ENCODE measurements around the gene ATP13A5. TPM values are rescaled to one million over a fixed set of nuclear protein-coding genes. Genes with fewer than 3 reads are reported as not detected.

The ATP13A5 gene, protein sequence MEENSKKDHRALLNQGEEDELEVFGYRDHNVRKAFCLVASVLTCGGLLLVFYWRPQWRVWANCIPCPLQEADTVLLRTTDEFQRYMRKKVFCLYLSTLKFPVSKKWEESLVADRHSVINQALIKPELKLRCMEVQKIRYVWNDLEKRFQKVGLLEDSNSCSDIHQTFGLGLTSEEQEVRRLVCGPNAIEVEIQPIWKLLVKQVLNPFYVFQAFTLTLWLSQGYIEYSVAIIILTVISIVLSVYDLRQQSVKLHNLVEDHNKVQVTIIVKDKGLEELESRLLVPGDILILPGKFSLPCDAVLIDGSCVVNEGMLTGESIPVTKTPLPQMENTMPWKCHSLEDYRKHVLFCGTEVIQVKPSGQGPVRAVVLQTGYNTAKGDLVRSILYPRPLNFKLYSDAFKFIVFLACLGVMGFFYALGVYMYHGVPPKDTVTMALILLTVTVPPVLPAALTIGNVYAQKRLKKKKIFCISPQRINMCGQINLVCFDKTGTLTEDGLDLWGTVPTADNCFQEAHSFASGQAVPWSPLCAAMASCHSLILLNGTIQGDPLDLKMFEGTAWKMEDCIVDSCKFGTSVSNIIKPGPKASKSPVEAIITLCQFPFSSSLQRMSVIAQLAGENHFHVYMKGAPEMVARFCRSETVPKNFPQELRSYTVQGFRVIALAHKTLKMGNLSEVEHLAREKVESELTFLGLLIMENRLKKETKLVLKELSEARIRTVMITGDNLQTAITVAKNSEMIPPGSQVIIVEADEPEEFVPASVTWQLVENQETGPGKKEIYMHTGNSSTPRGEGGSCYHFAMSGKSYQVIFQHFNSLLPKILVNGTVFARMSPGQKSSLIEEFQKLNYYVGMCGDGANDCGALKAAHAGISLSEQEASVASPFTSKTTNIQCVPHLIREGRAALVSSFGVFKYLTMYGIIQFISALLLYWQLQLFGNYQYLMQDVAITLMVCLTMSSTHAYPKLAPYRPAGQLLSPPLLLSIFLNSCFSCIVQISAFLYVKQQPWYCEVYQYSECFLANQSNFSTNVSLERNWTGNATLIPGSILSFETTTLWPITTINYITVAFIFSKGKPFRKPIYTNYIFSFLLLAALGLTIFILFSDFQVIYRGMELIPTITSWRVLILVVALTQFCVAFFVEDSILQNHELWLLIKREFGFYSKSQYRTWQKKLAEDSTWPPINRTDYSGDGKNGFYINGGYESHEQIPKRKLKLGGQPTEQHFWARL
- not detected for polyA plus RNA-seq (2012; ENCODE audit: insufficient read depth, insufficient read length, low read depth)

DNA sequence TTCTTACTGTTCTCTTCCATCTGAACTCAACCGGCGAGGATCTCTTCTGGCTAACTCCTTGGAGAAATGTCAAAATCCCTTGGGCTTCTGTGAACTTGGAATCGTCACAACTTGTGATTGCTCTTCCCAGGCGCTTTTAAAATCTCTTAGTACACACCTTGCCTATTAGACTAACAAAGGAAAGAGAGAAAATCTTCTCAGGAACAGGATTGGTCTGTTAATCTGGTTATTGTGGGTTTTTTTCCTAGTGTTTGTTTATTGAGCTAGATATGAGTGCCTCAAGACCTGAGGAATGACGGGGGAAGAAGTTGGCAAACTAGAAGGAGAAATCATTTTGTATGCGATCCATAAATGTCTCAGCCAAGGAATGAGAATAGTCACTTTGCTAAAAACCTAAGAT lies at the start of gene ATP13A5:
Gene ATP13A5, minus strand, starts transcription at position 48 of the 400 bp plus-strand sequence. Its CDS starts 28 bp downstream, at position 20.
- H3K4me3 ChIP-seq (ENCODE audit: low read depth, low read length): no peak within 1 kb of the TSS
- H3K36me3 ChIP-seq: no peaks in the 10 kb centered on the region
- H3K4me1 ChIP-seq: no peaks in the 10 kb centered on the region
- TF ChIP-seq, protein P1, sequence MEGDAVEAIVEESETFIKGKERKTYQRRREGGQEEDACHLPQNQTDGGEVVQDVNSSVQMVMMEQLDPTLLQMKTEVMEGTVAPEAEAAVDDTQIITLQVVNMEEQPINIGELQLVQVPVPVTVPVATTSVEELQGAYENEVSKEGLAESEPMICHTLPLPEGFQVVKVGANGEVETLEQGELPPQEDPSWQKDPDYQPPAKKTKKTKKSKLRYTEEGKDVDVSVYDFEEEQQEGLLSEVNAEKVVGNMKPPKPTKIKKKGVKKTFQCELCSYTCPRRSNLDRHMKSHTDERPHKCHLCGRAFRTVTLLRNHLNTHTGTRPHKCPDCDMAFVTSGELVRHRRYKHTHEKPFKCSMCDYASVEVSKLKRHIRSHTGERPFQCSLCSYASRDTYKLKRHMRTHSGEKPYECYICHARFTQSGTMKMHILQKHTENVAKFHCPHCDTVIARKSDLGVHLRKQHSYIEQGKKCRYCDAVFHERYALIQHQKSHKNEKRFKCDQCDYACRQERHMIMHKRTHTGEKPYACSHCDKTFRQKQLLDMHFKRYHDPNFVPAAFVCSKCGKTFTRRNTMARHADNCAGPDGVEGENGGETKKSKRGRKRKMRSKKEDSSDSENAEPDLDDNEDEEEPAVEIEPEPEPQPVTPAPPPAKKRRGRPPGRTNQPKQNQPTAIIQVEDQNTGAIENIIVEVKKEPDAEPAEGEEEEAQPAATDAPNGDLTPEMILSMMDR (IDR thresholded peaks at IDR 0.05; ENCODE audit: low read depth, low read length): no peak
- no peaks in the 10 kb centered on the region for H3K9me3 ChIP-seq
- no peak for DNase-seq
- H3K27me3 ChIP-seq: peaks cover 16% of the 10 kb centered on the region

DNA sequence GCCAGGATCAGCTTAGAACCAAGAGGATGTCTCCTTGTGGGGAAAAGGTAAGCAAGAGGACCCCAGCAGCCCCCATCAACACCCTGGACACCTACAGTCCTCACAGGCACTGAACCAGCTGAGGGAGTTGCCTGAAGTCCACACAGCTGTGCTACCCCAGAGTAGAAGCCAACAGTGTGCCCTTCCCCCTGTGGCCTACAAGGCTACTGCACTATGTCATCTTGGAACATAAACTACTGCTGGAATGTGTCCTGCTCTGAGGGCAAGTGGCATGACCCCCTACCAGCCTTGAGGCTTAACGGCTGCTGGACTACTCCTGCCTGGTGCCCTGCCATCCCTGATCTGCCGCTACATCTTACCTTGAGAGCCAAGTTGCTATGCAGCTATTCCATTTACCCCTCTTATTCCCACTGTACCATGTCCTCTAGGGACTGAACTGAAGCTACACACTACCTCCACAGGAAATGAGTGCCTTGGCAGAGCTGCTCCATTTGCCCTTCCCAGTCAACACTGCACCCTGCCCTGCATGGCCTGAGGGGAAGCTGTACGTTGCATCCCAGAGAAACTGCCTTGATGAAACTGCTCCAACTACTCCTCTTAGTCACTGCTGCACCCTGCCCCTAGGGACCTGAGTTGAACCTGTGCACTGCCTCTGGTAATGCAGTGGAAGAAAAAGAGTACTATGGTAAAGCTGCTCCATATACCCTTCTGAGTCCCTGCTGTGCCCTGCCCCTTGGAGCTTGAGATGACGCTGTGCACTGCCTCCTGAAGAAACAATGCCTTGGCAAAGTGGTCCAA lies 40.2 kb upstream of the ATP13A5 start:
- DNase-seq: no peak
- Histone ChIP-seq H3K36me3 (no peaks in the 10 kb centered on the region), H3K4me1 (no peaks in the 10 kb centered on the region), H3K27me3 (no peaks in the 10 kb centered on the region), H3K4me3 (ENCODE audit: low read depth, low read length) (no peak overlapping the region), H3K9me3 (no peaks in the 10 kb centered on the region)
- TF ChIP-seq, protein P1 (IDR thresholded peaks at IDR 0.05; ENCODE audit: low read depth, low read length): no peak

DNA sequence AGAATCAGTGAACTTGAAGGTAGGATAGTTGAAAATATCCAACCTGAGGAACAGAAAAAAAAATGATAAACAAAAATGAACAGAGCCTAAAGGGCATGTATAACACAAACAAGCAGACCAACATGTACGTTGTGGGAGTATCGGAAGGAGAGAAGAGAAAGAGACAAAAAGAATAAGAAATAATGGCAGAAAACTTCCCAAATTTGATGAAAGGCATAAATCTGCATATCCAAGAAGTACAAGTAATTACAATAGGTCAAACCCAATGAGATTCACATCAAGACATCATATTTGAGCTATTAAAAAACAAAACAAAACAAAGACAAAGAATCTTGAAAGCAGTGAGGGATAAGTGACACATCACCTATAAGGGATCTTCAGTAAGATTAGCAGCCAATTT lies 38.1 kb upstream of the ATP13A5 start:
- no peaks in the 10 kb centered on the region for H3K27me3 ChIP-seq
- H3K4me1 ChIP-seq: no peaks in the 10 kb centered on the region
- H3K36me3 ChIP-seq: no peaks in the 10 kb centered on the region
- H3K4me3 ChIP-seq (ENCODE audit: low read depth, low read length): no peak overlapping the region
- DNase-seq: no peak
- TF ChIP-seq, protein P1 (IDR thresholded peaks at IDR 0.05; ENCODE audit: low read depth, low read length): no peak
- no peaks in the 10 kb centered on the region for H3K9me3 ChIP-seq

DNA sequence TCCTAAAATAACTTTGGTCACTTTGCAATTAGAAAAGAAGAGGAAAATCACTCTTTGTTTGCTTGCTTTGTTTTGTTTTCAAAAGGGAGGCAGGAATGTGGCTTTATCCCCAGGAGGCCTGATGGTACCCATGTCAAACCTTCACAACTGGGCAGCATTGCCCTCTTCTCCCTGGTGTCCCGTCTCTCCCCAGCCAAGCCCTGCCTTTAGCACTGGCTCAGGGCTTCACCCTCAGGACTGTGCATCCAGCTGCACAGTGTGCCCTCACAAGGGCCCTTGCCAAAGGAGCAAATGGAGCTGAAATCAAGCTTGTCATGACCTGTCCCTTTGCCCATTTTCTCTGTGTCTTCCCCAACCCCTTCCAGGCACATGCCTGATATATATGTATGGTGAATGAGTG lies 29.1 kb upstream of the ATP13A5 start:
- no peak for DNase-seq
- Histone ChIP-seq H3K36me3 (no peaks in the 10 kb centered on the region), H3K4me3 (ENCODE audit: low read depth, low read length) (no peak overlapping the region), H3K9me3 (no peaks in the 10 kb centered on the region), H3K27me3 (peaks cover 8% of the 10 kb centered on the region; the same call in 1 of the 2 replicates), H3K4me1 (no peaks in the 10 kb centered on the region)
- TF ChIP-seq, protein P1 (IDR thresholded peaks at IDR 0.05; ENCODE audit: low read depth, low read length): no peak

DNA sequence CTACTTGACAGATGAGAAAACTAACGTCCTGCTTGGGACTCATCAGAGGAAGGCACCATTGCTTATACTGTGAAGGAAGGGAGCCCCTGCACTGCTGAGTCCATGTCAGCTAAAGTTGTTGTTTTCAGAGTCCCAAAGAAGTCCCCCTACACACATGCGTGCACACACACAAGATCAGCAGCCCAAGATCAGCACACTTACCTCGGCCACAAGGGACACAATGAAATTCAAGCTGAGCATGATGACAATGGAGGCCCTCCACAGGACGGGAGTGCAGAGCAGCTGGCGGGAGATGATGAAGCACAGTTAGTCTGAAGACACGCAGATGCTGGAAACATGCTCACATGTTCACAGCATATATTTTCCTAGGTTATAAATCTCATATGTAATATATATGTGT lies 28.6 kb upstream of the ATP13A5 start:
- no peak for DNase-seq
- TF ChIP-seq, protein P1 (IDR thresholded peaks at IDR 0.05; ENCODE audit: low read depth, low read length): no peak
- no peak overlapping the region for H3K4me3 ChIP-seq (ENCODE audit: low read depth, low read length)

More for the DNA sequence above, 28.6 kb upstream of the ATP13A5 start:
- H3K9me3 ChIP-seq: no peaks in the 10 kb centered on the region
- H3K36me3 ChIP-seq: no peaks in the 10 kb centered on the region
- H3K27me3 ChIP-seq: peaks cover 8% of the 10 kb centered on the region; the same call in 1 of the 2 replicates
- no peaks in the 10 kb centered on the region for H3K4me1 ChIP-seq

Measured in BE2C (cell line).